Calu3 (cell line): Measurements from ENCODE around the gene KPNA4. TPM values are rescaled to one million over a fixed set of nuclear protein-coding genes. Genes with fewer than 3 reads are reported as not detected.

ENCODE experiments used
- BruUV-seq: library from RNA; stranded (reverse); fragments of 400-500 nt; replicated peaks from 2 replicates; lab custom pipeline; 2021; lab: Mats Ljungman, UMichigan
- CTCF ChIA-PET: fragments of 300-600 bp; sonication (Branson Sonifier 250); formaldehyde crosslinking; loops from one replicate; lab custom pipeline; 2022; ENCODE audit warnings: antibody characterized with exemption; lab: Charles Lee
- DNase-seq: peaks from one replicate; pipeline ENCODE4 v3.0.0; 2022
- H3K27ac Mint-ChIP-seq: one replicate; pipeline ENCODE4 v1.8.0; 2022; ENCODE audit warnings: mixed read lengths; ENCODE audit not compliant: unreplicated experiment
- H3K27me3 Mint-ChIP-seq: one replicate; pipeline ENCODE4 v1.8.0; 2022; ENCODE audit warnings: mixed read lengths; ENCODE audit not compliant: unreplicated experiment
- H3K36me3 Mint-ChIP-seq: one replicate; pipeline ENCODE4 v1.8.0; 2022; ENCODE audit warnings: mild to moderate bottlenecking, moderate library complexity, mixed read lengths; ENCODE audit not compliant: insufficient read depth, unreplicated experiment
- H3K4me1 Mint-ChIP-seq: one replicate; pipeline ENCODE4 v1.8.0; 2022; ENCODE audit warnings: mild to moderate bottlenecking, low read depth, mixed read lengths; ENCODE audit not compliant: unreplicated experiment
- H3K4me3 Mint-ChIP-seq: one replicate; pipeline ENCODE4 v1.8.0; 2022; ENCODE audit warnings: mild to moderate bottlenecking, low read depth, moderate library complexity, mixed read lengths; ENCODE audit not compliant: unreplicated experiment
- H3K9me3 Mint-ChIP-seq: one replicate; pipeline ENCODE4 v1.8.0; 2022; ENCODE audit warnings: low read depth, mixed read lengths; ENCODE audit not compliant: unreplicated experiment
- CTCF ChIP-seq: fragments of 200-600 bp; IDR thresholded peaks from one replicate; pipeline ENCODE4 v1.8.0; 2022; ENCODE audit warnings: antibody characterized with exemption; ENCODE audit not compliant: unreplicated experiment
- intact Hi-C: fragments of 100-400 bp; cut with micrococcal nuclease; formaldehyde crosslinking; loops from one replicate; pipeline ENCODE4 v1.10.0; 2022; ENCODE audit not compliant: unreplicated experiment
- total RNA-seq: library from RNA; stranded (reverse); gene quantifications from 2 replicates; pipeline ENCODE4 v1.2.3, GENCODE V29; 2022

The KPNA4 gene
- total RNA-seq, 1 experiment from 2014 or later, result 117 TPM

GRCh38 chr3:160577556-160578195, 12.3 kb upstream of the KPNA4 start:
- DNase-seq, result peak; percentile 53
- Mint-ChIP-seq H3K9me3 (peaks cover 2% of the 10 kb centered on the region), H3K27me3 (no peaks in the 10 kb centered on the region), H3K4me1 (peaks cover 10% of the 10 kb centered on the region), H3K27ac (no peak overlapping the region), H3K4me3 (no peak overlapping the region), H3K36me3 (no peaks in the 10 kb centered on the region)
- TF ChIP-seq CTCF, result peak; percentile 38
- intact Hi-C loops, result loop anchor here (1.0 to 5.0 kb wide), 4 partner anchors 101 to 845 kb away; no protein-coding TSS in a partner anchor
- no TSS peak for BruUV-seq
- CTCF ChIA-PET, result interaction anchor here (0.7 to 0.9 kb wide), 3 partner anchors 14 to 364 kb away, joined by 3 to 5 read pairs (median 3); no protein-coding TSS in a partner anchor

- no peaks in the 10 kb centered on the region for H3K36me3 Mint-ChIP-seq
- CTCF ChIA-PET, result interaction anchor here (0.7 to 0.9 kb wide), 3 partner anchors 13 to 365 kb away, joined by 3 to 5 read pairs (median 3); no protein-coding TSS in a partner anchor
- peaks cover 10% of the 10 kb centered on the region for H3K4me1 Mint-ChIP-seq
- H3K27ac Mint-ChIP-seq, result no peak overlapping the region
- no peak overlapping the region for H3K4me3 Mint-ChIP-seq
- no peaks in the 10 kb centered on the region for H3K27me3 Mint-ChIP-seq
- TF ChIP-seq CTCF, result no peak
- H3K9me3 Mint-ChIP-seq, result no peaks in the 10 kb centered on the region
- intact Hi-C loops, result loop anchor here (1.0 to 5.0 kb wide), 4 partner anchors 102 to 845 kb away; no protein-coding TSS in a partner anchor
- DNase-seq, result no peak
- BruUV-seq, result no TSS peak
Measured at GRCh38 chr3:160577093-160577492, 11.7 kb upstream of the KPNA4 start.

- CTCF ChIA-PET, result interaction anchor here (0.7 to 0.9 kb wide), 3 partner anchors 13 to 365 kb away, joined by 3 to 5 read pairs (median 3); no protein-coding TSS in a partner anchor
- TF ChIP-seq CTCF, result no peak
- no TSS peak for BruUV-seq
Measured at GRCh38 chr3:160576621-160577020, 11.2 kb upstream of the KPNA4 start.

GRCh38 chr3:160575589-160575988, 10.2 kb upstream of the KPNA4 start:
- DNase-seq, result no peak
- H3K4me3 Mint-ChIP-seq, result no peak overlapping the region
- no TSS peak for BruUV-seq
- CTCF ChIA-PET, result interaction anchor here (1.3 kb wide), 1 partner anchor 8 kb away, joined by 3 read pairs; no protein-coding TSS in a partner anchor
- no peaks in the 10 kb centered on the region for H3K9me3 Mint-ChIP-seq
- no peaks in the 10 kb centered on the region for H3K36me3 Mint-ChIP-seq
- H3K4me1 Mint-ChIP-seq, result peaks cover 10% of the 10 kb centered on the region
- TF ChIP-seq CTCF, result no peak
- no peaks in the 10 kb centered on the region for H3K27me3 Mint-ChIP-seq
- intact Hi-C loops, result loop anchor here (5.0 kb wide), 1 partner anchor 847 kb away; no protein-coding TSS in a partner anchor
- no peak overlapping the region for H3K27ac Mint-ChIP-seq

More at GRCh38 chr3:160576621-160577020, 11.2 kb upstream of the KPNA4 start:
- no peaks in the 10 kb centered on the region for H3K27me3 Mint-ChIP-seq
- H3K4me3 Mint-ChIP-seq, result no peak overlapping the region
- no peak overlapping the region for H3K27ac Mint-ChIP-seq
- peaks cover 10% of the 10 kb centered on the region for H3K4me1 Mint-ChIP-seq
- DNase-seq, result no peak
- no peaks in the 10 kb centered on the region for H3K36me3 Mint-ChIP-seq
- no peaks in the 10 kb centered on the region for H3K9me3 Mint-ChIP-seq
- intact Hi-C loops, result loop anchor here (1.0 to 5.0 kb wide), 4 partner anchors 102 to 846 kb away; no protein-coding TSS in a partner anchor
